IMR-90 (cell line): Measurements from ENCODE around the gene EIF1AD. TPM values are rescaled to one million over a fixed set of nuclear protein-coding genes. Genes with fewer than 3 reads are reported as not detected.

Experiments
- ATAC-seq: fragments of 200-7000 bp; cut with Tn5 transposase; 2 replicates; pipeline ENCODE4 v1.9.1; 2020; ENCODE audit warnings: low read depth, mild to moderate bottlenecking, moderate library complexity
- BruUV-seq: library from RNA; stranded (reverse); fragments of 400-500 nt; replicated peaks from 2 replicates; lab custom pipeline; 2021; lab: Mats Ljungman, UMichigan
- CTCF ChIA-PET: fragments of 300-600 bp; formaldehyde crosslinking; extraction: SDS; loops from one replicate; lab custom pipeline; 2021; ENCODE audit warnings: antibody characterized with exemption; lab: Yijun Ruan, JAX
- POLR2A ChIA-PET: fragments of 300-600 bp; sonication (Branson Sonifier 250); formaldehyde crosslinking; loops from one replicate; lab custom pipeline; 2022; ENCODE audit warnings: antibody characterized with exemption; ENCODE audit not compliant: unreplicated experiment; lab: Charles Lee
- DNase-seq: peaks from one replicate; pipeline ENCODE4 v3.0.0; 2013
- H2AFZ ChIP-seq: replicated peaks from 2 replicates; pipeline ENCODE3; 2013; ENCODE audit warnings: low read length, mild to moderate bottlenecking; ENCODE audit not compliant: poor library complexity
- H2AK5ac ChIP-seq: 2 replicates; pipeline ENCODE4 v1.6.1; 2013; ENCODE audit warnings: low read depth, low read length, inconsistent platforms
- H2AK9ac ChIP-seq: replicated peaks from 2 replicates; pipeline ENCODE3; 2013; ENCODE audit warnings: mild to moderate bottlenecking, low read depth, low read length, moderate library complexity; ENCODE audit not compliant: poor library complexity
- H2BK120ac ChIP-seq: 2 replicates; pipeline ENCODE4 v1.6.1; 2013; ENCODE audit warnings: low read depth, low read length, inconsistent platforms
- H2BK15ac ChIP-seq: 3 replicates; pipeline ENCODE4 v1.6.1; 2013; ENCODE audit warnings: low read depth, low read length, inconsistent platforms
- H2BK20ac ChIP-seq: 2 replicates; pipeline ENCODE4 v1.6.1; 2013; ENCODE audit warnings: low read depth, mild to moderate bottlenecking, inconsistent platforms, low read length, moderate library complexity
- H2BK5ac ChIP-seq: 2 replicates; pipeline ENCODE4 v1.6.1; 2013; ENCODE audit warnings: mild to moderate bottlenecking, low read depth, low read length, inconsistent platforms; ENCODE audit not compliant: poor library complexity, severe bottlenecking
- H3K14ac ChIP-seq: replicated peaks from 2 replicates; pipeline ENCODE4 v1.6.1; 2013; ENCODE audit warnings: low read depth, low read length, inconsistent platforms
- H3K18ac ChIP-seq: 2 replicates; pipeline ENCODE4 v1.6.1; 2013; ENCODE audit warnings: low read depth, low read length, control low read depth
- H3K23ac ChIP-seq: 2 replicates; pipeline ENCODE4 v1.6.1; 2013; ENCODE audit warnings: low read depth, low read length, inconsistent platforms
- H3K27ac ChIP-seq: 2 replicates; pipeline ENCODE4 v1.5.1; 2013; ENCODE audit warnings: mild to moderate bottlenecking, control low read depth, low read length; ENCODE audit not compliant: insufficient read depth
- H3K27me3 ChIP-seq: 2 replicates; pipeline ENCODE4 v1.6.1; 2013; ENCODE audit warnings: low read length; ENCODE audit not compliant: control insufficient read depth, insufficient read depth
- H3K36me3 ChIP-seq: 2 replicates; pipeline ENCODE4 v1.6.1; 2013; ENCODE audit warnings: low read length, mixed read lengths; ENCODE audit not compliant: control insufficient read depth, insufficient read depth
- H3K4ac ChIP-seq: 2 replicates; pipeline ENCODE4 v1.6.1; 2013; ENCODE audit warnings: low read depth, low read length, inconsistent platforms
- H3K4me1 ChIP-seq: 2 replicates; pipeline ENCODE4 v1.6.1; 2013; ENCODE audit warnings: low read length, mixed read lengths; ENCODE audit not compliant: control insufficient read depth, insufficient read depth
- H3K4me2 ChIP-seq: 2 replicates; pipeline ENCODE4 v1.6.1; 2013; ENCODE audit warnings: low read depth, mild to moderate bottlenecking, control low read depth, low read length, moderate library complexity
- H3K4me3 ChIP-seq: 2 replicates; pipeline ENCODE4 v1.5.1; 2013; ENCODE audit warnings: low read depth, mild to moderate bottlenecking, control low read depth, low read length, moderate library complexity; ENCODE audit not compliant: insufficient read depth
- H3K56ac ChIP-seq: 2 replicates; pipeline ENCODE4 v1.6.1; 2013; ENCODE audit warnings: low read length, inconsistent platforms; ENCODE audit not compliant: insufficient read depth; ENCODE audit errors: extremely low read depth
- H3K79me1 ChIP-seq, 2 experiments: 2 replicates each; pipeline ENCODE4 v1.6.1; 2013; ENCODE audit warnings: low read length in 2 of 2, inconsistent platforms in 1 of 2, low read depth in 1 of 2
- H3K9ac ChIP-seq: 2 replicates; pipeline ENCODE4 v1.6.1; 2013; ENCODE audit warnings: low read depth, low read length, control low read depth
- H3K9me1 ChIP-seq: 2 replicates; pipeline ENCODE4 v1.6.1; 2013; ENCODE audit warnings: low read length, inconsistent platforms; ENCODE audit not compliant: insufficient read depth
- H3K9me3 ChIP-seq: 2 replicates; pipeline ENCODE4 v1.6.1; 2013; ENCODE audit warnings: low read length; ENCODE audit not compliant: control insufficient read depth, insufficient read depth
- H4K20me1 ChIP-seq: 2 replicates; pipeline ENCODE4 v1.6.1; 2013; ENCODE audit warnings: low read length, inconsistent platforms; ENCODE audit not compliant: insufficient read depth
- H4K5ac ChIP-seq: 2 replicates; pipeline ENCODE4 v1.6.1; 2013; ENCODE audit warnings: mild to moderate bottlenecking, low read depth, low read length, control low read depth
- H4K8ac ChIP-seq, 2 experiments: 2 replicates each; pipeline ENCODE4 v1.6.1; 2013; ENCODE audit warnings: low read depth in 2 of 2, low read length in 2 of 2, control low read depth in 1 of 2, inconsistent platforms in 1 of 2
- H4K91ac ChIP-seq: 2 replicates; pipeline ENCODE4 v1.6.1; 2013; ENCODE audit warnings: low read depth, low read length, inconsistent platforms; ENCODE audit not compliant: insufficient read depth
- BHLHE40 ChIP-seq: fragments of 150-350 bp; IDR thresholded peaks from 2 replicates; pipeline ENCODE4 v1.6.1; 2016; ENCODE audit warnings: mild to moderate bottlenecking, low read depth, low read length
- CEBPB ChIP-seq: IDR thresholded peaks from 2 replicates; pipeline ENCODE4 v1.6.1; 2012; ENCODE audit warnings: low read depth, low read length, improper control_type of control experiment
- FOS ChIP-seq: fragments of 150-350 bp; IDR thresholded peaks from 2 replicates; pipeline ENCODE4 v1.6.1; 2016; ENCODE audit warnings: low read depth, low read length
- MAFK ChIP-seq: IDR thresholded peaks from 2 replicates; pipeline ENCODE4 v1.6.1; 2012; ENCODE audit warnings: low read depth, low read length, improper control_type of control experiment
- MAZ ChIP-seq: IDR thresholded peaks from 2 replicates; pipeline ENCODE4 v1.6.1; 2012; ENCODE audit warnings: low read depth, mild to moderate bottlenecking, low read length, improper control_type of control experiment, moderate library complexity, borderline replicate concordance
- MXI1 ChIP-seq: IDR thresholded peaks from 2 replicates; pipeline ENCODE4 v1.6.1; 2012; ENCODE audit warnings: low read depth, mild to moderate bottlenecking, low read length, moderate library complexity, borderline replicate concordance
- NFE2L2 ChIP-seq: fragments of 150-350 bp; IDR thresholded peaks from 2 replicates; pipeline ENCODE4 v1.6.1; 2016; ENCODE audit warnings: low read depth, mild to moderate bottlenecking, low read length
- POLR2A ChIP-seq: IDR thresholded peaks from 2 replicates; pipeline ENCODE4 v1.6.1; 2012; ENCODE audit warnings: mild to moderate bottlenecking, low read depth, low read length
- RAD21 ChIP-seq: IDR thresholded peaks from 2 replicates; pipeline ENCODE4 v1.6.1; 2012; ENCODE audit warnings: low read length, improper control_type of control experiment
- RCOR1 ChIP-seq: IDR thresholded peaks from 2 replicates; pipeline ENCODE4 v1.6.1; 2012; ENCODE audit warnings: mild to moderate bottlenecking, low read length, improper control_type of control experiment; ENCODE audit not compliant: insufficient replicate concordance
- RFX5 ChIP-seq: IDR thresholded peaks from 2 replicates; pipeline ENCODE4 v1.8.0; 2012; ENCODE audit warnings: low read depth, mild to moderate bottlenecking, low read length, moderate library complexity
- SMC3 ChIP-seq: fragments of 150-350 bp; IDR thresholded peaks from 2 replicates; pipeline ENCODE4 v1.6.1; 2016; ENCODE audit warnings: low read depth, mild to moderate bottlenecking, antibody characterized with exemption, low read length, moderate library complexity
- USF2 ChIP-seq: fragments of 150-350 bp; IDR thresholded peaks from 2 replicates; pipeline ENCODE4 v1.6.1; 2017; ENCODE audit warnings: mild to moderate bottlenecking, antibody characterized with exemption, low read length, low read depth
- WGBS, 2 experiments: methylation state at CpG; one replicate each; pipeline versions ENCODE4 v1.1.5 to v1.1.7; 2013; ENCODE audit warnings: missing lambda C conversion rate in 2 of 2; ENCODE audit not compliant: insufficient read length in 1 of 2; ENCODE audit errors: extremely low coverage in 2 of 2; 5-methylcytosine and 5-hydroxymethylcytosine counted together
- dilution Hi-C: fragments of 300-500 bp; cut with HindIII; formaldehyde crosslinking; loops from one replicate; pipeline ENCODE4 v1.14.3; 2018; ENCODE audit warnings: low sequenced_read_pairs; ENCODE audit not compliant: unreplicated experiment
- in situ Hi-C: fragments of 300-500 bp; cut with MboI; formaldehyde crosslinking; loops from 3 replicates; pipeline ENCODE4 v1.14.3; 2019; ENCODE audit warnings: low sequenced_read_pairs, inconsistent platforms, mixed read lengths
- intact Hi-C: fragments of 100-400 bp; cut with micrococcal nuclease; formaldehyde crosslinking; loops from 2 replicates; pipeline ENCODE4 v1.10.0; 2022
- polyA plus RNA-seq, 3 experiments: library from polyadenylated mRNA; depleted of rRNA; stranded (reverse); fragments of >200 nt; gene quantifications; 2 replicates each; pipeline ENCODE4 v1.2.3, GENCODE V29; 2012; ENCODE audit warnings: low replicate concordance in 1 of 3
- total RNA-seq: library from RNA; depleted of rRNA; stranded (reverse); fragments of >200 nt; gene quantifications from 2 replicates; pipeline ENCODE4 v1.2.3, GENCODE V29; 2012
- TF ChIP-seq, protein P1 (sequence below): fragments of 150-350 bp; IDR thresholded peaks from 2 replicates; pipeline ENCODE4 v1.6.1; 2016; ENCODE audit warnings: low read depth, mild to moderate bottlenecking, low read length, moderate library complexity, borderline replicate concordance
- TF ChIP-seq, protein P2 (sequence below): conservative IDR thresholded peaks from 2 replicates; pipeline ENCODE4 v1.5.1; 2012; ENCODE audit warnings: mild to moderate bottlenecking, low read depth, low read length, improper control_type of control experiment

The EIF1AD gene
- total and polyA plus RNA-seq, 2 of the 4 experiments (the other 2 are of a cell fraction), result 32.5 to 62.6 TPM

DNA sequence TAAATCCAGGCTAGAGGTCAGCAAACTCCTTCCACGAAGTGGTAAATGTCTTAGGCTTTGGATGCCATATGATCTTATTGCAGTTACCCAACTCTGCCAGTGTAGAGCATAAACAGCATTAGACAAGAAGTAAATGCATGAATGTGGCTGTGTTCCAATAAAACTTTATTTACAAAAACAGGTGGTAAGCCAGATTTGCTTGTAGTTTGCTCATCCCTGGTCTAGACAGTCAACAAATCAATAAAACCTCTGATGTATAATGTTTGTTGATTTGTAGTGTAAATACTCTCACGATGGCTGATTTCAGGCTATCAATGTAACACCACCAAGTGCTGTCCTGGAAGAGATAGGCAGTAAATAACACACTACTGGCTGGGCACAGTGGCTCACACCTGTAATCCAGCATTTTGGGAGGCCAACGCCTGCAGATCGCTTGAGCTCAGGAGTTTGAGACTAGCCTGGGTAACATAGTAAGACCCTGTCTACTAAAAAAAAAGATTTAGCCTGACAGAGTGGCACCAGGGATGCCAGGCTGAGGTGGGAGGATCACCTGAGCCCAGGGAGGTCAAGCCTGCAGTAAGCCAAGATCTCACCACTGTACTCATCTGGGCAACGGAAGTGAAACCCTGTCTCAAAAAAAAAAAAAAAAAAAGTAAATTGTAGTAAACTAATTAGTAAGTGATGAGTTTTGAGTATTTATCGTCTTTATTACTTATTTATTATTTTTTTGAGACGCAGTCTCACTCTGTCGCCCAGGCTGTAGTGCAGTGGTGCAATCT lies 31.2 kb upstream of the EIF1AD start:
- BruUV-seq, result no TSS peak
- H2AK9ac ChIP-seq, result no peak overlapping the region
- no peaks in the 10 kb centered on the region for H3K79me1 ChIP-seq
- H3K4me3 ChIP-seq, result no peak overlapping the region
- peaks cover 7% of the 10 kb centered on the region for H3K27me3 ChIP-seq
- H3K56ac ChIP-seq, result no peak overlapping the region
- H2BK120ac ChIP-seq, result no peak overlapping the region
- H3K14ac ChIP-seq, result no peak overlapping the region
- no peaks in the 10 kb centered on the region for H3K9me1 ChIP-seq
- WGBS, 2 experiments, result 86% methylated on average over 2 of the region's 8 CpGs; no CpG with 5 or more reads in 1 of the 2 experiments
- no peak overlapping the region for H3K4me2 ChIP-seq
- no peaks in the 10 kb centered on the region for H3K4me1 ChIP-seq
- dilution Hi-C loops, result no loop called here
- H2BK5ac ChIP-seq, result no peak overlapping the region
- CTCF ChIA-PET, result no interaction called here
- no peak overlapping the region for H4K8ac ChIP-seq
- no peak overlapping the region for H4K91ac ChIP-seq
- no peak overlapping the region for H2AK5ac ChIP-seq
- H3K9me3 ChIP-seq, result peaks cover 7% of the 10 kb centered on the region; the same call in 1 of the 2 replicates
- no peak overlapping the region for H3K4ac ChIP-seq
- no peak overlapping the region for H2BK15ac ChIP-seq
- no peaks in the 10 kb centered on the region for H4K20me1 ChIP-seq
- POLR2A ChIA-PET, result interaction anchor here (0.7 kb wide), 1 partner anchor 22 kb away, joined by 3 read pairs; no protein-coding TSS in a partner anchor
- H3K36me3 ChIP-seq, result no peaks in the 10 kb centered on the region
- no peak overlapping the region for H3K23ac ChIP-seq
- no peak overlapping the region for H4K5ac ChIP-seq
- no peak overlapping the region for H3K18ac ChIP-seq
- in situ Hi-C loops, result no loop called here
- ATAC-seq, result no peak
- intact Hi-C loops, result no loop called here
- no peak overlapping the region for H2BK20ac ChIP-seq
- H2AFZ ChIP-seq, result no peak overlapping the region
- no peak for DNase-seq
- no peak overlapping the region for H3K9ac ChIP-seq
- H3K27ac ChIP-seq, result no peak overlapping the region
- TF ChIP-seq BHLHE40, result no peak
- TF ChIP-seq MAFK, result no peak
- TF ChIP-seq POLR2A, result no peak
- no peak for TF ChIP-seq RCOR1
- no peak for TF ChIP-seq MXI1
- no peak for TF ChIP-seq FOS
- TF ChIP-seq SMC3, result no peak
- TF ChIP-seq MAZ, result no peak
- TF ChIP-seq CEBPB, result no peak
- TF ChIP-seq USF2, result no peak
- TF ChIP-seq, protein P1, sequence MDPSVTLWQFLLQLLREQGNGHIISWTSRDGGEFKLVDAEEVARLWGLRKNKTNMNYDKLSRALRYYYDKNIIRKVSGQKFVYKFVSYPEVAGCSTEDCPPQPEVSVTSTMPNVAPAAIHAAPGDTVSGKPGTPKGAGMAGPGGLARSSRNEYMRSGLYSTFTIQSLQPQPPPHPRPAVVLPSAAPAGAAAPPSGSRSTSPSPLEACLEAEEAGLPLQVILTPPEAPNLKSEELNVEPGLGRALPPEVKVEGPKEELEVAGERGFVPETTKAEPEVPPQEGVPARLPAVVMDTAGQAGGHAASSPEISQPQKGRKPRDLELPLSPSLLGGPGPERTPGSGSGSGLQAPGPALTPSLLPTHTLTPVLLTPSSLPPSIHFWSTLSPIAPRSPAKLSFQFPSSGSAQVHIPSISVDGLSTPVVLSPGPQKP, result no peak
- no peak for TF ChIP-seq RFX5
- TF ChIP-seq NFE2L2, result no peak
- TF ChIP-seq RAD21, result no peak
- TF ChIP-seq, protein P2, sequence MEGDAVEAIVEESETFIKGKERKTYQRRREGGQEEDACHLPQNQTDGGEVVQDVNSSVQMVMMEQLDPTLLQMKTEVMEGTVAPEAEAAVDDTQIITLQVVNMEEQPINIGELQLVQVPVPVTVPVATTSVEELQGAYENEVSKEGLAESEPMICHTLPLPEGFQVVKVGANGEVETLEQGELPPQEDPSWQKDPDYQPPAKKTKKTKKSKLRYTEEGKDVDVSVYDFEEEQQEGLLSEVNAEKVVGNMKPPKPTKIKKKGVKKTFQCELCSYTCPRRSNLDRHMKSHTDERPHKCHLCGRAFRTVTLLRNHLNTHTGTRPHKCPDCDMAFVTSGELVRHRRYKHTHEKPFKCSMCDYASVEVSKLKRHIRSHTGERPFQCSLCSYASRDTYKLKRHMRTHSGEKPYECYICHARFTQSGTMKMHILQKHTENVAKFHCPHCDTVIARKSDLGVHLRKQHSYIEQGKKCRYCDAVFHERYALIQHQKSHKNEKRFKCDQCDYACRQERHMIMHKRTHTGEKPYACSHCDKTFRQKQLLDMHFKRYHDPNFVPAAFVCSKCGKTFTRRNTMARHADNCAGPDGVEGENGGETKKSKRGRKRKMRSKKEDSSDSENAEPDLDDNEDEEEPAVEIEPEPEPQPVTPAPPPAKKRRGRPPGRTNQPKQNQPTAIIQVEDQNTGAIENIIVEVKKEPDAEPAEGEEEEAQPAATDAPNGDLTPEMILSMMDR, result no peak
